ENCODE results near the gene TMEM116.
A peak's percentile ranks its signal among the peaks of the same experiment; 100 is the strongest.
"Not testable (repeated sequence)": the region's sequence is repeated elsewhere in the genome, so short reads cannot be mapped to it uniquely, and the experiment has no call there.

Gene TMEM116

DNA sequence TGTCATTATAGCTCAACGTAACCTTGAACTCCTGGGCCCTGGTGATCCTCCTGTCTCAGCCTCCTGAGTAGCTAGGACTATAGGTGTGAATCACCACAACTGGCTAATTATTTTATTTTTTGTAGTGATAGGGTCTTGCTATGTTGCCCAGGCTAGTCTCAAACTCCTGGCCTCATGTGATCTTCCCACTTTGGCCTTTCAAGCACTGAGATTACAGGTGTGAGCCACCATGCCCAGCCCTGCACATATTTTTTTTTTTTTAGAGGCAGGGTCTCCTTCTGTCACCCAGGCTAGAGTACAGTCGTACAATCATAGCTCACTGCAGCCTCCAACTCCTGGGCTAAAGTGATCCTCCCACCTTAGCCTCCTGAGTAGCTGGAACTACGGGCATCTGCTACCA lies 8.9 kb downstream of the TMEM116 start:
- peaks cover 12% of the 10 kb centered on the region for H3K36me3 ChIP-seq (ENCODE audit: control insufficient read depth, low read length)
- no peaks in the 10 kb centered on the region for H3K27me3 ChIP-seq (ENCODE audit: control insufficient read depth, low read length)
- TF ChIP-seq EZH2phosphoT487 (IDR thresholded peaks at IDR 0.05; ENCODE audit: borderline replicate concordance, low read length) (no peak), CTCF (IDR thresholded peaks at IDR 0.05; ENCODE audit: low read depth, low read length, poor library complexity, severe bottlenecking) (no peak)

GRCh38 chr12:112001576-112001975 lies 11.4 kb downstream of the TMEM116 start:
- H3K36me3 ChIP-seq (ENCODE audit: control insufficient read depth, low read length) = peaks cover 12% of the 10 kb centered on the region
- H4K20me1 ChIP-seq (ENCODE audit: control insufficient read depth, insufficient read depth, low read depth, low read length) = no peaks in the 10 kb centered on the region
- H3K9me3 ChIP-seq (ENCODE audit: control insufficient read depth, insufficient read depth, low read length) = no peaks in the 10 kb centered on the region
- H3K79me2 ChIP-seq (ENCODE audit: control insufficient read depth, low read length) = no peaks in the 10 kb centered on the region
- no peaks in the 10 kb centered on the region for H3K27me3 ChIP-seq (ENCODE audit: control insufficient read depth, low read length)
- H3F3A ChIP-seq (ENCODE audit: control insufficient read depth, insufficient read depth) = peaks cover 17% of the 10 kb centered on the region
- no peaks in the 10 kb centered on the region for H3K9me2 ChIP-seq (replicated peaks; ENCODE audit: control insufficient read depth, low read length)
- H3K4me1 ChIP-seq (ENCODE audit: control insufficient read depth, low read length) = peaks cover 24% of the 10 kb centered on the region
- peak overlapping the region; percentile 32 for H3K4me2 ChIP-seq (ENCODE audit: low read length)
- no peak overlapping the region for H3K27ac ChIP-seq (ENCODE audit: low read depth, low read length)
- peak overlapping the region; percentile 18; the same call in 1 of the 2 replicates for H3K4me3 ChIP-seq (ENCODE audit: low read length)
- TF ChIP-seq CTCF (IDR thresholded peaks at IDR 0.05; ENCODE audit: low read depth, low read length, poor library complexity, severe bottlenecking) = no peak
- TF ChIP-seq EZH2phosphoT487 (IDR thresholded peaks at IDR 0.05; ENCODE audit: borderline replicate concordance, low read length) = no peak

More for the DNA sequence above, 8.9 kb downstream of the TMEM116 start:
- Histone ChIP-seq H3K4me1 (ENCODE audit: control insufficient read depth, low read length) (peaks cover 38% of the 10 kb centered on the region), H3K4me3 (ENCODE audit: low read length) (no peak overlapping the region), H3K27ac (ENCODE audit: low read depth, low read length) (no peak overlapping the region), H3K4me2 (ENCODE audit: low read length) (no peak overlapping the region), H3K9me3 (ENCODE audit: control insufficient read depth, insufficient read depth, low read length) (no peaks in the 10 kb centered on the region), H3K9me2 (replicated peaks; ENCODE audit: control insufficient read depth, low read length) (no peaks in the 10 kb centered on the region), H3K79me2 (ENCODE audit: control insufficient read depth, low read length) (no peaks in the 10 kb centered on the region), H3F3A (ENCODE audit: control insufficient read depth, insufficient read depth) (peaks cover 12% of the 10 kb centered on the region), H4K20me1 (ENCODE audit: control insufficient read depth, insufficient read depth, low read depth, low read length) (no peaks in the 10 kb centered on the region)

GRCh38 chr12:112000820-112001219 lies 12.1 kb downstream of the TMEM116 start:
- Histone ChIP-seq H3K4me3 (ENCODE audit: low read length) (no peak overlapping the region), H3K27ac (ENCODE audit: low read depth, low read length) (no peak overlapping the region), H3K79me2 (ENCODE audit: control insufficient read depth, low read length) (no peaks in the 10 kb centered on the region), H3K4me2 (ENCODE audit: low read length) (no peak overlapping the region), H3K9me2 (replicated peaks; ENCODE audit: control insufficient read depth, low read length) (no peaks in the 10 kb centered on the region), H3K4me1 (ENCODE audit: control insufficient read depth, low read length) (peaks cover 31% of the 10 kb centered on the region), H3K36me3 (ENCODE audit: control insufficient read depth, low read length) (peaks cover 12% of the 10 kb centered on the region), H3K27me3 (ENCODE audit: control insufficient read depth, low read length) (no peaks in the 10 kb centered on the region), H4K20me1 (ENCODE audit: control insufficient read depth, insufficient read depth, low read depth, low read length) (no peaks in the 10 kb centered on the region), H3F3A (ENCODE audit: control insufficient read depth, insufficient read depth) (peaks cover 17% of the 10 kb centered on the region), H3K9me3 (ENCODE audit: control insufficient read depth, insufficient read depth, low read length) (no peaks in the 10 kb centered on the region)
- TF ChIP-seq CTCF (IDR thresholded peaks at IDR 0.05; ENCODE audit: low read depth, low read length, poor library complexity, severe bottlenecking) = no peak
- no peak for TF ChIP-seq EZH2phosphoT487 (IDR thresholded peaks at IDR 0.05; ENCODE audit: borderline replicate concordance, low read length)

- H3K9me2 ChIP-seq (replicated peaks; ENCODE audit: control insufficient read depth, low read length); H3K4me2 ChIP-seq (ENCODE audit: low read length); H4K20me1 ChIP-seq (ENCODE audit: control insufficient read depth, insufficient read depth, low read depth, low read length); H3F3A ChIP-seq (ENCODE audit: control insufficient read depth, insufficient read depth); H3K9me3 ChIP-seq (ENCODE audit: control insufficient read depth, insufficient read depth, low read length); H3K27me3 ChIP-seq (ENCODE audit: control insufficient read depth, low read length); H3K79me2 ChIP-seq (ENCODE audit: control insufficient read depth, low read length); H3K4me3 ChIP-seq (ENCODE audit: low read length); H3K27ac ChIP-seq (ENCODE audit: low read depth, low read length): not testable (repeated sequence)
- H3K4me1 ChIP-seq (ENCODE audit: control insufficient read depth, low read length) = peaks cover 48% of the 10 kb centered on the region
- peaks cover 12% of the 10 kb centered on the region for H3K36me3 ChIP-seq (ENCODE audit: control insufficient read depth, low read length)
Observed at GRCh38 chr12:111999129-111999528, 13.8 kb downstream of the TMEM116 start.

Data from DOHH2 (cell line).